Stimulated activated CD8-positive, alpha-beta memory T cell treated with anti-CD3 and anti-CD28 coated beads, Interleukin-15, amount 100 ng/mL, for 48 hours (primary cell): ENCODE measurements around the gene LHFPL6.

Experiments
- DNase-seq, 2 donors: peaks; one replicate each; pipeline ENCODE4 v3.0.0-alpha.2; 2020; ENCODE audit warnings: low read depth in 2 of 2

The LHFPL6 gene

DNA sequence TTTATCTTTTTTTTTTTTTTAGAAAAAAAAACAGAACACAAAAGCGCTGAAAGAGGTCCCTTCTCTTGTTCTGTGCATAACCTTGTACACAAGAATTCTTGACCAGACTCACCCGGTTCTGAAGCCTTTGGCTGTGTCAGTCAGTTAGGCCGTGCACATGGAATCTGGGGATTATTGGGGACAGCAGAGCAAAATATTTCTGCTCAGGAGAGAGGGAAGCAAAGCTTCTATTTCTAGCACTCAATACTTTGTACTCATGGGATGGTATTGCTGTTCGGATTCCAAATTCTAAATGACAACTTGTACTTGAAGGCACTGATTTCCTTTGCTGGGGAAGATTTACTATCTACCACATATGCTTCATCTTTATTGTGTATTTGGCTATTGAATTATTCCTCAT is 292.0 kb downstream of the LHFPL6 start:
- no peak for DNase-seq

DNA sequence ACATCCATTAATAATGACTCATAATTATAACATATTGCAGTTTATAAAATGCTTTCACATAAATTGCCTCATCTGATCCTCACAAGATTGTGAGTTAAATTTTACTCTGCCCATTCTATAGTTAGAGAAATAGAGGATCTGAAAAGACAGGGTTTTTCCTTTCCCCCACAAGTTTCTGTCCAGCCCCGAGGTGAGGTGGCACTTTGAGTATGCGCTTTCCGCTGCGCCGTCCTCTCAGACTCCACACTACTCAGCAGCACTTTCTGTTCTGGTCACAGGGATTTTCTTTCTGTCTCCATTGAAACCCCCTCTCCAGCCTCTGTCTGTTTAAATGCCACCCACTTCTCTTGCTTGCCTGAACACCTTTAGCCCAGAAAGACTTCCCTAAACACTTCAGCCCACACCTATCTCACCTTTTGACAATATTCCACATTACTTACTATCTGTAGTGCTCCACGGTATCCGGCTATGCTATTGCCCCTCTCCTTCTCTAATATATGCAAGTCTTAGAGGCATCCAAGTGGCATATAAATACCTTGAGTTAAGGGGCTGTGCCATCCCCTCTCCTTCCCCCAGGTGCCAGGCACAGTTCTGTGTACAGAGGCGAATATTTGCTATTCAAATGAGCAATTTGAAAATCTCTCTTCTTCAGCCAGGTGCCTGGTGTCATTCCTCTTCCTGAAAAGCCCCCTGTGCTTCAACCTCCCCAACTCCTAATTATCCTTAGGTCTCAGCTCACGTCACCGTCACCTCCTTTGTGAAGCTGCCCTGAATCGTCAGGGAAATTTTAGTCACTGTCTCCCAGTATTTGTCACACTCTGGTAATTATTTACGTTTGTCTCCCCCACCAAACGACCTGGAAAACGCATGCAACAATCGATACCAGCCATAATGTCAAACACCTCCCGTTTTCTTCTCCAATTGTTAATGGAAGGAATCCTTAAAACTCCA is 296.1 kb downstream of the LHFPL6 start:
- DNase-seq = peak; percentile 6 to 31

DNA sequence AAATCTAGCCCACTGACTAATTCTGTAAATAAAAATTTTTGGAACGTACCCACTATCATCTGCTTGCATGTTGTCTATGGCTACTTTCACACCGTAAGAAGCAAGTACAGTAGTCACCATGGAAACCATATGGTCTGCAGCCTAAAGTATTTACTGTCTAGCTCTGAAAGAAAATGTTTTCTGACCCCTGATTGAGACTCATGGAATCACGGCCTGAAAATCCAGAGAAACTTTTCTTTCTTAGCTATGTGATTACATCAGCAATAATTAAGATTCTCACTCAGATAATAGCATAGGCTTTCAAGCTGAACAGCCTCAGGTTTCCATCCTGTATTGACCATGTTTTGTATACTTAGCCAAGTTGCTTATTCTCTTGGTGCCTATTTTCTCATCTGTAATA is 300.2 kb downstream of the LHFPL6 start:
- no peak for DNase-seq

DNA sequence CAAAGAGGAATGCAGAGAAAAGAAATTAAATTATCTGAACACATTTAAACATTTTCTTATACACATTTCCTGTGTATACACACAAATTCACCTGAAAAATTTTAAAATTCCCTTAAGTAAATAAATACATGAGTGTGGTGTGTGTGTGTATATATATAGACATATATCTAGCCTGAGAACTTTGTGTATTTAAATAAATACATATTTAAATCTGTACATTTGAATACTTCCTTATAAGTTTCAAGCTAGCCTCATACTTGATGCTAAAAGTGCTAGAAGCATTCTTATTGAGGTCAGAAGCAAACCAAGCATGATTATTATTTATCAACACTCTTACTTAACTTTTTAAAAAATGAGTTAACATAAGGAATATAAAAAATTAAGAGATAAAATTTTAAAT is 304.0 kb downstream of the LHFPL6 start:
- DNase-seq = no peak

DNA sequence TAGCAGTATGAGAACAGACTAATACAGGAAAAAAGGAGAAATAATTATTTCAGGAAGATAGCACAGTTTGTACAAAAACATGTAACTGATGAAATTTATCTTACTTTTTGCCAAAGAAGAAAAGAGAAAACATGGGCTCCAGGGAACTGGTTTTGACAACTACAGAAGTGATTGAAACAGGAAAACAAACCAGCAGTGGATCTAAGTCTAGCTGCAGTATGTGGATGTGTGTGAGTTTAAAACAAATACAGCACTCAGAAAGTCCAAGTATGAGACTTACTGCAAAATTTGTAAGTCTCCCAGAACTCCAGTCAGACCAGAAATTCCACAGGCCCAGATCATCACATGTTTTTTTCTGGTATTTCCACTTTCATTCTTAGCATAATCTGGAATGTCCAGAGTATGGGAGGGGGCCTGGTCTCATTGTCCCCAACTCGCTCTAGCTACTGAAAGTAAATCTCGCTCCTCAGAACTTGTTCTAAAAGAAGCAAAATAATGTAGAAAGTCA is 305.3 kb downstream of the LHFPL6 start:
- no peak for DNase-seq

DNA sequence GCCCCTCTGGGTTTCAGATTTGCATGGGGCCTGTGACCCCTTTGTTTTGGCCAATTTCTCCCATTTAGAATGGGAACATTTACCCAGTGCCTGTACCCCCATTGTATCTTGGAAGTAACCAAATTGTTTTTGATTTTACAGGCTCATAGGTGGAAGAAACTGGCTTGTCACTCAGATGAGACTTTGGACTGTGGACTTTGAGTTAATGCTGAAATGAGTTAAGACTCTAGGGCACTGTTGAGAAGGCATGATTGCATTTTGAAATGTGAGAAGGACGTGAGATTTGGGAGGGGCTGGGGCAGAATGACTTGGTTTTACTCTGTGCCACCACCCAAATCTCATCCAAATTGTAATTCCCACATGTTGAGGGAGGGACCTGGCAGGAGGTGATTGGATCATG is 306.0 kb downstream of the LHFPL6 start:
- DNase-seq = no peak

DNA sequence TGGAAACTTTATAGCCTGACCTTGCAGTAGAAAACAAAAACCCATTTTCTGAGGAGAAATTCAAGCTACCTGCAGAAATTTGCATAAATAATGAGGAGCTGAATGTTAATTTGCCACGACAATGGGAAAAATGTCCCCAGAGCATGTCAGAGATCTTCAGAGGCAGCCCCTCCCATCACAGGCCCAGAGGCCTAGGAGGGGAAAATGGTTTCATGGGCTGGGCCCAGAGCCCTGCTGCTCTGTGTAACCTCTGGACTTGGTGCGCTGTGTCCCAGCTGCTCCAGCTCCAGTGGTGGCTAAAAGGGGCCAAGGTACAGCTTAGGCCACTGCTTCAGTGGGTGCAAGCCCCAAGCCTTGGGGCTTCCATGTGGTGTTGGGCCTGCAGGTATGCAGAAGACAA is 306.8 kb downstream of the LHFPL6 start:
- DNase-seq = no peak
